Pancreas (tissue), 10 donors: Measurements from ENCODE around the gene LITAFD. TPM values are rescaled to one million over a fixed set of nuclear protein-coding genes. Genes with fewer than 3 reads are reported as not detected.
"Not testable (repeated sequence)": the region's sequence is repeated elsewhere in the genome, so short reads cannot be mapped to it uniquely, and the experiment has no call there.

Experiments
- ATAC-seq, 4 donors: fragments of 200-7000 bp; cut with Tn5 transposase; one replicate each; pipeline versions ENCODE4 v1.8.0 to v1.9.1; 2020; ENCODE audit warnings: mild to moderate bottlenecking in 4 of 4, moderate library complexity in 4 of 4
- DNase-seq, 6 donors: peaks; one replicate each; pipeline ENCODE4 v3.0.0-alpha.2; 2020
- FAIRE-seq: peaks from 2 replicates; lab custom pipeline; 2012; peaks lifted over from hg19 to GRCh38; lab: Jason Lieb, UNC
- H3K27ac ChIP-seq, 4 donors: fragments of 200-600 bp; sonication (generic); 1 replicate in 3 of 4; 2 replicates in 1 of 4; pipeline versions ENCODE4 v1.5.0 to v1.8.0; 2020
- H3K27me3 ChIP-seq, 4 donors: fragments of 200-600 bp; one replicate each; pipeline ENCODE4 v1.8.0; 2021
- H3K36me3 ChIP-seq, 3 donors: fragments of 200-600 bp; sonication (generic) in 1 of 3; one replicate each; pipeline versions ENCODE4 v1.5.0 to v1.8.0; 2020 to 2021
- H3K4me1 ChIP-seq, 3 donors: fragments of 200-600 bp; one replicate each; pipeline ENCODE4 v1.8.0; 2021
- H3K4me3 ChIP-seq, 4 donors: fragments of 200-600 bp; sonication (generic) in 2 of 4; one replicate each; pipeline versions ENCODE4 v1.5.0 to v1.8.0; 2020 to 2021
- H3K9me3 ChIP-seq, 4 donors: fragments of 200-600 bp; one replicate each; pipeline ENCODE4 v1.8.0; 2021
- CTCF ChIP-seq, 4 donors: fragments of 200-600 bp; sonication (generic) in 3 of 4; IDR thresholded peaks; one replicate each; pipeline versions ENCODE4 v1.5.0 to v1.8.0; 2021; ENCODE audit warnings: antibody characterized with exemption in 4 of 4
- WGBS, 2 donors: extraction: QIAGEN DNeasy Blood & Tissue Kit; methylation state at CpG; one replicate each; pipeline ENCODE4 v1.1.7; 2013; 5-methylcytosine and 5-hydroxymethylcytosine counted together
- intact Hi-C, 3 donors: fragments of 100-400 bp; cut with DNase I; formaldehyde crosslinking; loops; one replicate each; pipeline versions ENCODE4 v1.11.1 to v1.14.2; 2022
- polyA plus RNA-seq, 2 donors: library from polyadenylated mRNA; stranded (reverse); fragments of 200-250 nt; gene quantifications; one replicate each; pipeline ENCODE4 v1.2.3, GENCODE V29; 2013
- total RNA-seq, 6 donors: library from RNA; stranded (reverse); fragmentation: NEBNext Ultra II Directional in 4 of 6; extraction: Animal tissue kit (Norgen Biotek cat#: 25700) in 4 of 6; gene quantifications; one replicate each; pipeline versions ENCODE4 v1.2.1 to v1.2.4, GENCODE V29; 2021 to 2023
- donor health status: healthy with polysubstance abuse.
- donor health status: DM: no; HTN: no; CAD: no; lungs with moderate emphysema.
- donor health status: DM: no; HTN: no; CAD: no.
- donor health status: control.
- donor health status: control.
- donor health status: Bipolar disorder and iron deficiency.
- donor health status: DM: yes; HTN: yes; CAD: no.
- donor health status: DM: no; HTN: no; CAD: no.
- donor health status: DM: no; HTN: no; CAD: no.
- donor health status: DM: yes; HTN: yes; CAD: no.

LITAFD gene
- total and polyA plus RNA-seq, 8 donors: not detected

- Histone ChIP-seq H3K4me1 (peaks cover 0 to 12% (median 3%) of the 10 kb centered on the region in 3 donors), H3K4me3 (no peak overlapping the region), H3K36me3 (no peaks in the 10 kb centered on the region), H3K9me3 (no peaks in the 10 kb centered on the region), H3K27me3 (no peaks in the 10 kb centered on the region), H3K27ac (no peak overlapping the region)
- 86 to 90% methylated on average over 22 of the region's 22 CpGs for WGBS, 2 donors
- no peak for TF ChIP-seq CTCF (IDR thresholded peaks at IDR 0.05)
- intact Hi-C loops: no loop called here
- DNase-seq: no peak
- ATAC-seq: no peak
- FAIRE-seq: no peak
These were observed 8.9 kb upstream of the LITAFD start for GRCh38 chr16:8872967-8873865.

- ATAC-seq, DNase-seq, H3K36me3 ChIP-seq, H3K9me3 ChIP-seq, FAIRE-seq, H3K27ac ChIP-seq, H3K27me3 ChIP-seq, H3K4me3 ChIP-seq, intact Hi-C loops: not testable (repeated sequence)
- peaks cover 0 to 16% (median 3%) of the 10 kb centered on the region in 3 donors for H3K4me1 ChIP-seq
- 80 to 93% methylated on average over 7 of the region's 7 CpGs for WGBS, 2 donors
These were observed 8.3 kb upstream of the LITAFD start for GRCh38 chr16:8873866-8874195.

- intact Hi-C loops: no loop called here
- 72 to 73% methylated on average over 6 of the region's 6 CpGs for WGBS, 2 donors
- H3K27ac ChIP-seq: no peak overlapping the region
- no peaks in the 10 kb centered on the region for H3K9me3 ChIP-seq
- no peak for FAIRE-seq
- H3K27me3 ChIP-seq: no peaks in the 10 kb centered on the region
- H3K36me3 ChIP-seq: no peaks in the 10 kb centered on the region
- DNase-seq: no peak
- no peak for ATAC-seq
- peaks cover 0 to 15% (median 1%) of the 10 kb centered on the region in 3 donors for H3K4me1 ChIP-seq
- H3K4me3 ChIP-seq: no peak overlapping the region
- TF ChIP-seq CTCF (IDR thresholded peaks at IDR 0.05): no peak
These were observed 7.8 kb upstream of the LITAFD start for GRCh38 chr16:8874388-8874787.

- not testable (repeated sequence) for FAIRE-seq, H3K4me3 ChIP-seq, H3K27me3 ChIP-seq, H3K9me3 ChIP-seq, ATAC-seq, DNase-seq, H3K27ac ChIP-seq, H3K36me3 ChIP-seq
- intact Hi-C loops: loop anchor here in 1 of 3 donors (5.0 kb wide), 1 partner anchor 213 kb away; no protein-coding TSS in a partner anchor
- peaks cover 0 to 12% (median 0%) of the 10 kb centered on the region in 3 donors for H3K4me1 ChIP-seq
- 83 to 87% methylated on average over 7 of the region's 7 CpGs for WGBS, 2 donors
These were observed 6.8 kb upstream of the LITAFD start for GRCh38 chr16:8875317-8875716.

- no peak overlapping the region for H3K4me3 ChIP-seq
- peaks cover 0 to 5% (median 0%) of the 10 kb centered on the region in 3 donors for H3K4me1 ChIP-seq
- TF ChIP-seq CTCF (IDR thresholded peaks at IDR 0.05): no peak
- ATAC-seq: peak in 2 of 4 donors; percentile 43 to 51
- no peak for FAIRE-seq
- H3K9me3 ChIP-seq: no peaks in the 10 kb centered on the region
- H3K36me3 ChIP-seq: no peaks in the 10 kb centered on the region
- H3K27me3 ChIP-seq: no peaks in the 10 kb centered on the region
- intact Hi-C loops: loop anchor here in 1 of 3 donors (5.0 kb wide), 1 partner anchor 216 kb away; no protein-coding TSS in a partner anchor
- peak in 1 of 6 donors; percentile 16 for DNase-seq
- 60 to 74% methylated on average over 8 of the region's 8 CpGs for WGBS, 2 donors
- peak overlapping the region in 2 of 4 donors; percentile 35 to 46 for H3K27ac ChIP-seq
These were observed 4.1 kb upstream of the LITAFD start for GRCh38 chr16:8877894-8878522.
